Kidney capillary endothelial cell (primary cell): ENCODE results near the gene IFNA4.
"Not testable (repeated sequence)": the region's sequence is repeated elsewhere in the genome, so short reads cannot be mapped to it uniquely, and the experiment has no call there.

ENCODE experiments used
- DNase-seq: peaks from one replicate; pipeline ENCODE4 v3.0.0-alpha.2; 2018; ENCODE audit warnings: low spot score

The IFNA4 gene

GRCh38 chr9:21187487-21187886 is at the start of gene IFNA4:
Gene IFNA4 (minus strand): TSS chr9:21187587. CDS start chr9:21187531, 56 bp downstream.
- DNase-seq = not testable (repeated sequence)

GRCh38 chr9:21236360-21236714 is 49.0 kb upstream of the IFNA4 start:
- DNase-seq = not testable (repeated sequence)

GRCh38 chr9:21235468-21236359 is 48.3 kb upstream of the IFNA4 start:
- peak; percentile 59 for DNase-seq

GRCh38 chr9:21234153-21234687 is 46.8 kb upstream of the IFNA4 start:
- DNase-seq = no peak

- DNase-seq = no peak
Observed at GRCh38 chr9:21233258-21233657, 45.9 kb upstream of the IFNA4 start.

GRCh38 chr9:21228122-21228521 is 40.7 kb upstream of the IFNA4 start, which contains the start of gene IFNA17:
Gene IFNA17 (minus strand): TSS chr9:21228222. CDS start chr9:21228173, 49 bp downstream.
- DNase-seq = no peak

GRCh38 chr9:21217211-21217610 is 29.8 kb upstream of the IFNA4 start, which contains the start of gene IFNA16:
Gene IFNA16 (minus strand): TSS chr9:21217311. CDS start chr9:21217305, 6 bp downstream.
- not testable (repeated sequence) for DNase-seq

- DNase-seq = peak; percentile 29
Observed at GRCh38 chr9:21213411-21214326, 26.3 kb upstream of the IFNA4 start.

GRCh38 chr9:21212160-21212559 is 24.8 kb upstream of the IFNA4 start:
- not testable (repeated sequence) for DNase-seq

- not testable (repeated sequence) for DNase-seq
Observed at GRCh38 chr9:21210782-21211181, 23.4 kb upstream of the IFNA4 start.

GRCh38 chr9:21210311-21210710 is 22.9 kb upstream of the IFNA4 start:
- DNase-seq = no peak

GRCh38 chr9:21207043-21207442 is 19.7 kb upstream of the IFNA4 start, which contains the start of gene IFNA10:
Gene IFNA10 (minus strand): TSS chr9:21207143. CDS start chr9:21207097, 46 bp downstream.
- not testable (repeated sequence) for DNase-seq

GRCh38 chr9:21205204-21205603 is 17.8 kb upstream of the IFNA4 start:
- no peak for DNase-seq

- DNase-seq = not testable (repeated sequence)
Observed at GRCh38 chr9:21202105-21202504, 14.7 kb upstream of the IFNA4 start, which contains the start of gene IFNA7. Gene IFNA7 (minus strand): TSS chr9:21202205. CDS start chr9:21202165, 40 bp downstream.

GRCh38 chr9:21194867-21195776 is 7.7 kb upstream of the IFNA4 start:
- DNase-seq = peak; percentile 16

GRCh38 chr9:21182810-21183736 is 4.3 kb downstream of the IFNA4 start:
- peak; percentile 15 for DNase-seq

- no peak for DNase-seq
Observed at GRCh38 chr9:21174671-21175070, 12.7 kb downstream of the IFNA4 start.

GRCh38 chr9:21172156-21172555 is 15.2 kb downstream of the IFNA4 start:
- no peak for DNase-seq

GRCh38 chr9:21171351-21171750 is 16.0 kb downstream of the IFNA4 start:
- DNase-seq = no peak

GRCh38 chr9:21166560-21166959 is 20.8 kb downstream of the IFNA4 start, which contains the start of gene IFNA21:
Gene IFNA21 (minus strand): TSS chr9:21166660. CDS start chr9:21166612, 48 bp downstream.
- not testable (repeated sequence) for DNase-seq
